Ammon's horn (tissue), 1 donor: ENCODE measurements around the gene PPP2R3C.
"Not testable (repeated sequence)": the region's sequence is repeated elsewhere in the genome, so short reads cannot be mapped to it uniquely, and the experiment has no call there.

Experiments used
- DNase-seq: peaks from one replicate; pipeline ENCODE4 v3.0.0-alpha.2; 2016; ENCODE audit warnings: low spot score

PPP2R3C gene

DNA sequence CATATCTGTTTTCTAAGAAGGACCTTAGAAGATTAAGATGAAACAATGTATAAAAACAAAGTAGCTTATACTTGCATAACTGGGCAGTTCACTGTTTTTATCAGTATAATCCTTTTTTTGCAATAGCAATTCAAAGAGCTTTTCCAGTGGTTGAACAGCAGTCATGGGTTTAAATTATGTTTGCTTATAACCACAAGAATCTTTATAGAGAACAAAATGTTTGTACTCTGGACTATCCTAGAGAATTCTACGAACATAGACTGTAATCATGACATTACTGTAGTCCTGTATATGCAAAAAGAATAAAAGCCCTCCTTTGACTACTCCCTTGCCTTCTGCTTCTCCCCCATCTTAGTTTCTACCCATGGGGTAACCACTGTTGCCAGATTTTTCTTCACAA is 70.0 kb downstream of the PPP2R3C start:
- no peak for DNase-seq

DNA sequence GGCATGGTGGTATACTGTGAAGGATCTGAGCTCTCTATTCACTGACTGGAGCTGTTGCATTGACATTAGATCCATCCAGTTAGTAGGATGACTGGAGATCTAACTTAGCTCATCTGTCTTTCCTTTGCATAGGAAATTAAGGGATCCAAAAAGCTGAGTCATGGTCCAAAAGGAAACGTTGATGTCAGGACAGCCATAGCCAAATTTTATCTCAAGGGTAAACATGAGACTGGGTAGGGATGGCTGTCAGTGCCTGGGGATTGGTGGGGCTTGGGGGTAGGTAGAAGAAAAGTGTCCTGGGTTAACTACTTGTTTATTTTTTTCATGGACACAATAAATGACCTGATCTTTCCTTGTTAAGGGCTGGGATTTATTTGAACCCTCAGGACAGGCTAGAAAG is 71.1 kb downstream of the PPP2R3C start:
- DNase-seq = no peak

- no peak for DNase-seq
Observed at GRCh38 chr14:35047976-35048513, 73.7 kb downstream of the PPP2R3C start.

- DNase-seq = no peak
Observed at GRCh38 chr14:35046751-35047536, 74.8 kb downstream of the PPP2R3C start.

- peak; percentile 97 for DNase-seq
Observed at GRCh38 chr14:35046048-35046750, 75.6 kb downstream of the PPP2R3C start, which contains the start of gene FAM177A1. TSS of gene FAM177A1 (plus strand) at chr14:35046272. CDS start at chr14:35046464, 192 bp downstream.

DNA sequence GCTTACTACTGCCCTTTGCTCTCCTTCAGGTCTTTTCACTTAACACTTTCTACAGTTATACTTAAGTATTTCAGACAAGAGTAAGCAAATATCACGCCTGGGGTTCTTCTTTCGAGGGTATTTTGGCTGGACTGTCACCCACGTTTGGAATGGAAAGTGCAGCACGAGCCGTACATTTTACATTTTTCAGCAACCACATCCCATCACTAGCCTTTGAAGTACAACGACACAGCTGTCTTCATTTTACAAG is 76.1 kb downstream of the PPP2R3C start:
- no peak for DNase-seq

GRCh38 chr14:35044939-35045797 is 76.6 kb downstream of the PPP2R3C start:
- peak; percentile 32 for DNase-seq

DNA sequence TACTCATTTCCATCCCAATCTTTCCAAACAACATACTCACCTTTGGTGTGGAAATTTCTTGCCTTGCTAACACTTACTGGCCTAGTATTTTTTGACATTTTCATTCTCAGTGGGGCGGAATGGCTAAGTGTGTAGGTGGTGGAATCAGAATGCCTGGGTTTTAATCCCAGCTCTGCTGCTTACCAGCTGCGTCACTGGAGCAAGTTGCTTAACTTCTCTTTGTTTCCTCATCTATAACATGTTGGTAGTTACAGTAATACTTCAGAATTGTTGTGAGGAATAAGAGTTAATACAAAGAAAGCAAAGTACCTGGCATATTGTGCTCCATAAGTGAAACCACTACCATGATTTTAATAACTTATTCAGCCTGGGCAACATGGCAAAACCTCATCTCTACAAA is 78.7 kb downstream of the PPP2R3C start:
- DNase-seq = no peak

DNA sequence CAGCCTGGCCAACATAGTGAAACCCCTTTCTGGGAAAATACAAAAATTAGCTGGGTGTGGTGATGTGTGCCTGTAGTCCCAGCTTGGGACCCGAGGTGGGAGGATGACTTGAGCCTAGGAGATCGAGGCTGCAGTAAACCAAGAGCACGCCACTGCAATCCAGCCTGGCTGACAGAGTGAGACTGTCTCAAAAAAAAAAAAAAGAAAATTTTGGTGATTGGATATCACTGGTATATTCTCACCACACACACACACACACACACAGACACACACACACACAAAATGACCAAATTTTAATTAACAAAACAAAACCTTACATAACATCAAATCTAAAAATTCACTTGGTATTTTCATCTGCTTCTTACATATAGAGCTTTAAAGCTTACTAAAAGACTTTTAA is 79.2 kb downstream of the PPP2R3C start:
- no peak for DNase-seq

DNA sequence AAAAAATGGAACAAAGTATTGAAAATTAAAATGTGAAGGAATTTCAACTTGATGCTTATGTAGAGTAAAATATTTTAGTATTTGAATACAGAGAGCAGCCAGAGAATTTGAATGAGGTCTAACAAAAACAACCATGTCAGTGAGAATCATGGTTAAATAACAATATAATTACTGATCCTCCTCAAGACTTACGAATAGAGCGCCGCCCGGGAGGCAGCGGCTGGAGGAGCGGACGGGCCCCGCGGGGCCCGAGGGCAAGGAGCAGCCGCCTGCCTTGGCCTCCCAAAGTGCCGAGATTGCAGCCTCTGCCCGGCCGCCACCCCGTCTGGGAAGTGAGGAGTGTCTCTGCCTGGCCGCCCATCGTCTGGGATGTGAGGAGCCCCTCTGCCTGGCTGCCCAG is 83.5 kb downstream of the PPP2R3C start:
- DNase-seq = not testable (repeated sequence)
